ENCODE measurements around the gene CEMIP2.
A peak's percentile ranks its signal among the peaks of the same experiment; 100 is the strongest.

Gene CEMIP2

GRCh38 chr9:71746758-71747125 is 21.6 kb downstream of the CEMIP2 start:
- DNase-seq = peak; percentile 77

DNA sequence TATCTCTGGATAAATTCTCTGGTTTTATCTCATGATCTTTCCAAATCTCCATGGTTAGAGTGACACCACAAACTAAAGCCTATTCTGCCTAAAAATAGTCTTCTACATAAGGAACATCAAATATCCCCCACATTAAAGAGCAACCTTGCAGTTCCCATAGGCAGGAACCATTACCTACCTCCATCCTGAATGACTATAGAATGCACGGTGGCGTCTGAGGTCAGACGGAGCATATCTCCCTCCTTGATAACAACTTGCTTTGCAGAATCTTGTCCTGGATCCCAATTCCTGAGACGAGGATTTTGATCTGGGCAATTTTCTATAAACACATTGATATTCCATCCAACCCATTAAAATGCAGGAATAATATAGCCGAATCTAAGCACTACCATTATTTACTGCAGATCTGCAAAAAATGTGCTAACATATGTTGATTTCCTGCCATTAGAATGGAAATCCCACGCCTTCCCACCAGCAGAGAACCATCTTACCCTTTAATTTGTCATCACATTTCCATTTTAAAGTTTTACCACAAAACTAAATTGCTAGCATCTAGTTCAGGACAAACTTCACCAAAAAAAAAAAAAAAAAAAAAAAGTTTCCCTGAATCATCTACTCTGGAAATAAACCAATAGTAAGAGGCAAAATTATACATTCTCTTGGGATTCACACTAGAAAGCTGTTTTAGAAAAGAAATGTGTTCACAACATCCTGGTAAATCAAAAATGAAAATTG is 22.1 kb downstream of the CEMIP2 start:
- DNase-seq = no peak

DNA sequence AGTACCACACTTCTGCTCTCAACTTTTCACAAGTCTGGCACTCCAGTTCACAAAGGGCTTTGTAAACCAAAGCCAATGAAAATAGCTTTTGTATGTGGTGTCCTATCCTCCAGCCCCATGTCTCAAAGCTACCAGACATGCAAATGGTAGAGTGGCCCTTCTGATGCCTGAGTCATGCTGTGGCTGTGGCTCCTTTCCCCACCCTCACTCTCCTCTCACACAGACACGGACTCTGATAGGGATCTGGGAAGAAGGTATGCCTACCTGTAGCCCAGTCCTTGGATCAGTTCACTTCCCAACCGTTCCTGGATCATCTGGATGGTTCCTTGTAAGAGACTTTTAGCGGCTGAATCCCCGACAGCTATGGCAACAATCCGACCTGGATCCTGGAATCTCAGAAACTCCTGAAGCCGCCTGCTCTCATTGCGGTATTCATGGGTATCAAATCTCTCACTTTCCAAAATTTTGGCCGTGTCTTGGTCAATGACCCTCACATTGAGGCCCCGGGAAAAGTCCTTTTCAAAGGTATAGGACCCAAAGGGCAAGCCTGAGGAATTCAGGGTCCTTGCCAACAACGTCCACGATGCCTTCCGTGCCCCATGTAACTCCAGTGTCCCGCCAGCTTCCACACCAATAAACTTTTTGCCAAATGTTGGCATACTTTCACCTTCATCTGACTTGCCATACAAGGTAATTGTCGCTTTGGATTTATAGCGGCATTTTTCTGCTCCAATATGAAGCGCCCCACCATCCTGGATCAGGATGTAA is 23.4 kb downstream of the CEMIP2 start:
- no peak for DNase-seq

DNA sequence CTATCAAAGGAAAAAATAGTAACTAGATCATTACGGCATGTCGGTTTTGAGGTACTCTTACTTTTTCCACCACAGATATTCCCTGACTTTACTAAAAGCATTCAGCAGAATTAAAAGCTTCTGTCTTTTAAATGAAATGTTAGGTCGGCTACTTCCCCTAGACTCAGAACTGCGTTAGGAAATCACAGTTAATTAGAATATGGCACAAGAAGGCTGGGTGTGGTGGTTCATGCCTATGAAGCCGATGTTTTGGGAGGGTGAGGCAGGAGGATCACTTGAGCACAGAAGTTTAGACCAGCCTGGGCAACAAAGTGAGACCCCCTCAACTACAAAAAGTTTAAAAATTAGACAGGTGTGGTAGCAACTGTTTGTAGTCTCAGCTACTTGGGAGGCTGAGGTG is 24.4 kb downstream of the CEMIP2 start:
- DNase-seq = peak; percentile 63

DNA sequence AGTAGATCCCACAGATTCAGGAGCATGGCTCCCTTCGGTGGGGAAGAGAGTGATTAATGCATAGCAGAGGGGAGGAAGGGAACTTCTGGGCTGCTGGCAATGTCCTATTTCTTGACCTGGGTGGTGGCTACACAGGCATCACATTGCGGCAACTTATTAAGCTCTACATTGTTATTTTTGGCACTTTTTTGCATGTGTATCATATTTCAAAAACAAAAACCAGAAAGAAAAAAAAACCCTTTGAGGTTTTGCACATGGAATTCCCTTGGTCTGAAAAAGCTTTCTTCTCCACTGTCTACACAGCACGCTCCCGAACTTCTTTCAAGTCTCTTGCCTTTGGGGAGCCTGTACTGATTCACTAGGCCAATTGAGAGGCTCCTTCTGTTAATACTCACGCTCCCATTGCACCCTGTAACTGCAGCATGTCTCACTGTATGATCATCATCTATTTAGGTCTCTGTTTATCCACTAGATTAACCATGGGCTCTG is 25.1 kb downstream of the CEMIP2 start:
- DNase-seq = no peak

DNA sequence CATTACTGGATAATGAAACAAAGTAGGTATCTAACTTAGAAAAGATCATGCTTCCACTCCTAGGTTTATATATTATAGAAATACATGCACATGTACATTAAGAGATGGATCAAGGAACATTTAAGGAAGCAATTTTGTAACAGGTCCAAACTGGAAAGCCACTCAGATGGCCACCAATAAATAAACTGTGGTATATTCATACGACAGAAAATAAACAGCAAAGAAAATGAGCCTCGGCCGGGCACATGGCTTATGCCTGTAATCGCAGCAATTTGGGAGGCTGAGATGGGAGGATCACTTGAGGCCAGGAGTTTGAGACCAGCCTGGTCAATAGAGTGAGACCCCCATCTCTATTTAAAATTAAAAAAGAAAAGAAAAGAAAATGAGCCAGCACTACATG is 25.6 kb downstream of the CEMIP2 start:
- no peak for DNase-seq

GRCh38 chr9:71741926-71742648 is 26.2 kb downstream of the CEMIP2 start:
- no peak for DNase-seq

DNA sequence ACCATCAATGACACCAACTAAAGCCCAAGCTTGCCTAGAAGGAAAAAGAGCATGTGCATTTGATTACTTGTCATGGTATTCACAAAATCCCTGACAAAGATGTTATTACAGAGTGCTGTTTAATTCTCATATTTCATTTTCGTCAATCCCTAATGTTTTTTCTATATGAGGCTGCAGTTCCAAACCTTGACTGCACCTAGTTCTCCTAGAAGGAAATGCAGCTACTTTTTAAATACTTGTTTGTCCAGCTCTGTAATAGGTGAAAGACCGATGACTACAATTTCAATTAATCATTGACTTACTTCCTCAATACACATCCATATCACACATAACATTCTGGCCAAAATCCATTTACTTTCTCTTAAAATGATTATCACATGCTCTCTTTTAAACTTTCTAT is 28.1 kb downstream of the CEMIP2 start:
- DNase-seq = no peak

DNA sequence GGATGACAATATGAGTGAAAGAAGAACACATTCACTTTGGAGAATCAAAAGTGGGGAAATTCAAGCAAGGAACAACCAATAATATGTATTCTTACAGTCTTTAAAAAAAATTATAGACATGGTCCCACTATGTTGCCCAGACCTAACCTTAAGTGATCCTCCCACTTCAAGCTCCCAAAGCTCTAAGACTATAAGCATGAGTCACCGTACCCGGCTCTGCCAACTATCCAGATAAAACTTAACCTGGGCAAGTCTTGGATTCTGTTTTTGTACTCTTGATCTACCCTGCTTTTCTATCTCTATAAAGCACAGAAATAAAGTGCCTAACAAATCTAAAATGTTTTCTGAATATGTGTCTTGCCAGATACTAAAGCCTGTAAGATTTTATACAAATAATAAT is 30.9 kb downstream of the CEMIP2 start:
- DNase-seq = no peak

DNA sequence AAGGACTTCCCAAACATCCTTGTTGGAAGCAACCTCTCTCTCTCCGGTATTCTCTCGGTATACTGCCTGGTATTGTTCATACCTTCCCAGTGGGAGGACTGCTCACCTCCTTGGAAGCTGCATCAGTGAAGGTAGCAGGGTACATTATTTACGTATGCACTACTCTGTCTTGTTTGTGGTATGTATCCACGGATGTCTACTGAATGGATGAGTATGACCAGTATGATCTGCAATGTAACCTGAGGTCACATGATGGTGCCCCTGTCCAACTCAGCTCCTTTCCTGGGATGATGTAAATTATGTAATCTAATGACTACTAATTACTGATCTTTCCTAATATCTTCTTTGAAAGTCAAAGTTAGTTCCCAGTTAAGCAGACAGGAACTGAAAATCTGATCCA is 32.1 kb downstream of the CEMIP2 start:
- DNase-seq = no peak

- DNase-seq = no peak
Observed at GRCh38 chr9:71734950-71735349, 33.4 kb downstream of the CEMIP2 start.

DNA sequence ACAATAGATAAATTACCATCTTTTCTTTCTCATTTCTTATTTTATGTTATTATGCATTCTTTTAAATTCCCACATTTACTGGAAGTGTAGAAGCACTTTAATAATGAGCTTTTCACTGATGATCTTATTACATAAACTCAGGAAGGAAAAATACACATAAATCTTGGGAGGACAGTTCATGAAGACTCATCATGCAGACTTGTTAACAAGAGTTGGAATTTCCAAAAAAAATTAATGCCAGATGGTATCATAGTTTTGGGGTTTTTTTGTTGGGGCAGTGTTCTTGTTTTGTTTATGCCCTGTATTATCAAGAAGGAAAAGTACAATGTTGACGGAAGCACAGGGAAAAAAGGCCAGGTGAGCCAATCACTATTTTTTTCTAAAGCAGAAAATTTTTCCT is 35.1 kb downstream of the CEMIP2 start:
- DNase-seq = no peak

DNA sequence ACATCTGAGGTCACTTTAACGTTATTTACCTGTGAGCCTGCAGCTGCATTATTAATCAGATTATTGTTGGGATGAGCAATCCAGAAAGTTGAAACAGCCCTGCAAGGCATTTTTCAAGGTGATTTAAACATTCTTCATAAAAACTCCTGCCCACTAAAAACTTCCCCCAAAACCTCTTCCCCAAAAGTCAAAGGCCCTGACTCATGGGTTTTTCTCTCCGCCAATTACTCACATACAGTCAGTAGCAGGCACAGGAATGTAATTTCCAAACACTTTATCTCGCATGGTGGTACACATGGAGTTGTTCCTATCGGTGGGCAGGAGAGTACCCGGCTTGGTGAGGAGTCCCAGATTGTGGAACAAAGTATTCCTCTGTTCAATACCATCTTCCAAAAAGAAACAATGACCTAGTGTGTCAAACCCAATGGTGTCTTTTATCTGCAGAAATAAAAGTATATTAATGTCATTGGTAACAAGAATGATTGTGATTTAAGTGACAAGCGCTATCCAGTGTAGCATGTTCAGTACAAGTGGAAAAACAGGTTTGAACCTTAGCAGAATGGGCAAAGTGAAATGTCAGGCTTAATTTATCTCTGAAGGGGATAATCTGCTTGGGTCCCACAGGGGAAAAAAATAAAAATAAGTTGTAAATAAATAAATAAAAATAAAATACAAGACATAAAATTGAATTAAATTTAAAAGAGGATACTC is 38.3 kb downstream of the CEMIP2 start:
- peak; percentile 32 for DNase-seq

GRCh38 chr9:71726723-71727122 is 41.6 kb downstream of the CEMIP2 start:
- no peak for DNase-seq

DNA sequence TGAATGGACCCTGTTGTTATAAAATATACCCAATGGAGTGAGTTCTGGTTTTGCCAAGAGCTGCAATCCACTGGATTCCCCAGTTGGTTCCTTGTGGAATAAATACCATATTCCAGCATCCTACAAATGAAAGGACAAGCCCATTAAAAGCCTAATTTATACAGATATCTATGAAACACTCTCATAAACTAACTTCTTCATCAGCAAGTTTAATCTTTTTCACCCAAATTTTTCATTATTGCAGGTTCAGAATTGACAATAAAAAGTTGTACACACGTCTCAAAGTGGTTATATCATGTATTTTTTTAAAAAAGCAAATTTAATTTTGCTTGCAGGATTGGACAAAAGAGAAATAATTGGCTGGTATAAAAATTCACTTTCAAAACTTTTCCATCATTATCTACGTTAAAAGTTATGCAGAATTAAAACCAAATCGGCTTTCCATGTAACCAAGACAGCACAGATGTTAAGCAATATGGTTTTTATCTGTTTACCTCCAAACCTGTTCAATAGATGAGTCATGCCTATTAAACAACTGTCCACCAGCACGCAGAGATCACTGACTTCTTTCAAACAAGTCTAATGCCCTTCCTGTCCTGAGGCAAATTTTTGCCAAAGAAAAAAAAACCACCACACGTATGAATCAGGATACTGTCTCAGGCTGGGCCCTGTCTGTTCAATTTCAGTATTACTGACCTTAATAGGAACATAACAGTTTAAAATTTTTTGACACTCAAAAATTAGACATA is 42.5 kb downstream of the CEMIP2 start:
- DNase-seq = no peak

- no peak for DNase-seq
Observed at GRCh38 chr9:71721855-71722254, 46.5 kb downstream of the CEMIP2 start.

DNA sequence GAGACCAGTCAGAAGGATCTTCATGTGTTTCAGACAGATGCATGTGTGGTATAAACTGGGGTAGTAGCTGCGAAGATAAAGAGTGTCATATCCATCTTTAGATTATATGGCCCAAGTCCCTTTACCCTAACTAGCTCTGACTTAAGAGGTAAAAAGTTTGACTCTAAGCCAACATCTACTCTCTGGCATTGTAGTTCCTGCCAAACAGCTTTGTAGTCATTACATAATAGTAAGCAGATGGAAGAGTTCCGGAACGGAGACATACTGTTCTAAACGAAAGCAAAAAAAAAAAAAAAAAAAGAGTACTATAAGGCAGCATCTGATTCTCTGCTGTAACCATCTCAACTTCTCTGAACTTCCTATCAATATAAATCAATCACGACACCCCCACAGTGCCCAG is 48.8 kb downstream of the CEMIP2 start:
- peak; percentile 12 for DNase-seq

GRCh38 chr9:71719088-71719487 is 49.2 kb downstream of the CEMIP2 start:
- no peak for DNase-seq

- DNase-seq = peak; percentile 27
Observed at GRCh38 chr9:71716138-71716909, 52.0 kb downstream of the CEMIP2 start.

GRCh38 chr9:71710856-71711255 is 57.5 kb downstream of the CEMIP2 start:
- DNase-seq = no peak

GRCh38 chr9:71710201-71710600 is 58.1 kb downstream of the CEMIP2 start:
- DNase-seq = no peak

DNA sequence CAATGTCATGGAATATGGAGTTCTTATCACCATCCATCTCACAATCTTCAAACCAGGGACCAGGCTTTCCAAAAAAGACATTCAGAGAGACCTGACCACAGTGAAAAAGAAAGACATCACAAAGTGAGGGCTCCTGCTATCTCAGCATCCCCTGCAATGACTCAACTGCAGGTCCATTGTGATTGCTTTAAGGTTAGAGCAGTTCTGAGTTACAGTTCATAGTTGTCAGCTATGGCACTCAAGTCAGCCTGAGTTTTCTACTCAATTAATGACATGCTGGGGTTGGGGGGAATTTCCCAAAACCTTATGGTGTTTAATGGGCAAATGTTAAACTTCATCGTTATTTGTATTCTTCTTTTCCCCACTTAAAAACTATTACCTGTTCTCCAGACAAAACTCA is 58.9 kb downstream of the CEMIP2 start:
- no peak for DNase-seq

All from inflammatory macrophage treated with lipopolysaccharide for 4 hours (primary cell).